HFFc6 (cell line): Measurements from ENCODE around the gene DISP2. TPM values are rescaled to one million over a fixed set of nuclear protein-coding genes. Genes with fewer than 3 reads are reported as not detected.

ENCODE experiments used
- DNase-seq: peaks from one replicate; pipeline ENCODE4 v3.0.0-alpha.2; 2018
- H3K27ac Mint-ChIP-seq: 2 replicates; pipeline ENCODE4 v1.8.0; 2020; ENCODE audit warnings: mild to moderate bottlenecking, mixed read lengths
- H3K27me3 Mint-ChIP-seq: 2 replicates; pipeline ENCODE4 v1.8.0; 2021; ENCODE audit warnings: mild to moderate bottlenecking, moderate library complexity, mixed read lengths; ENCODE audit not compliant: insufficient read depth
- H3K36me3 Mint-ChIP-seq: 2 replicates; pipeline ENCODE4 v1.8.0; 2021; ENCODE audit warnings: low read depth, mixed read lengths
- H3K4me1 Mint-ChIP-seq: 2 replicates; pipeline ENCODE4 v1.8.0; 2020; ENCODE audit warnings: low read depth, mixed read lengths
- H3K4me3 Mint-ChIP-seq: 2 replicates; pipeline ENCODE4 v1.8.0; 2020; ENCODE audit warnings: mild to moderate bottlenecking, moderate library complexity, mixed read lengths
- H3K9me3 Mint-ChIP-seq: 2 replicates; pipeline ENCODE4 v1.8.0; 2020; ENCODE audit warnings: mild to moderate bottlenecking, mixed read lengths
- CTCF ChIP-seq: fragments of 200-600 bp; sonication (generic); IDR thresholded peaks from 2 replicates; pipeline ENCODE4 v1.5.0; 2021; ENCODE audit warnings: antibody characterized with exemption, mild to moderate bottlenecking
- total RNA-seq, 6 experiments: library from RNA; stranded (reverse); fragmentation: NEBNext Ultra II Directional; extraction: Animal tissue kit (Norgen Biotek cat#: 25700); gene quantifications; 2 replicates in 1 of 6; 3 replicates in 5 of 6; pipeline ENCODE4 v1.2.3, GENCODE V29; 2021

The DISP2 gene
- total RNA-seq, 6 experiments from 2014 or later = 0.03 to 0.26 (median 0.21) TPM

- peaks cover 57% of the 10 kb centered on the region for H3K4me1 Mint-ChIP-seq
- H3K27ac Mint-ChIP-seq = peak within 1 kb of the TSS; percentile 80
- TF ChIP-seq CTCF = no peak
- H3K9me3 Mint-ChIP-seq = 0 out of 2 replicates have a peak, but pooled peaks cover 4% of the 10 kb centered on the region
- H3K4me3 Mint-ChIP-seq = peak within 1 kb of the TSS; percentile 93
- peaks cover 2% of the 10 kb centered on the region for H3K27me3 Mint-ChIP-seq
- DNase-seq = peak; percentile 93
- peaks cover 28% of the 10 kb centered on the region for H3K36me3 Mint-ChIP-seq
Observed at GRCh38 chr15:40382580-40383456, 24.8 kb downstream of the DISP2 start, which contains the start of gene KNSTRN. KNSTRN (plus strand) TSS chr15:40382721; CDS start chr15:40382836, 115 bp downstream.

GRCh38 chr15:40386480-40386879 lies 28.5 kb downstream of the DISP2 start:
- no peak overlapping the region for H3K27ac Mint-ChIP-seq
- no peak overlapping the region for H3K4me3 Mint-ChIP-seq
- no peak for TF ChIP-seq CTCF
- peaks cover 47% of the 10 kb centered on the region for H3K4me1 Mint-ChIP-seq
- H3K36me3 Mint-ChIP-seq = peaks cover 46% of the 10 kb centered on the region
- peaks cover 2% of the 10 kb centered on the region for H3K27me3 Mint-ChIP-seq
- no peak for DNase-seq
- 0 out of 2 replicates have a peak, but pooled peaks cover 3% of the 10 kb centered on the region for H3K9me3 Mint-ChIP-seq

- Mint-ChIP-seq H3K27me3 (peaks cover 2% of the 10 kb centered on the region; the same call in 1 of the 2 replicates), H3K27ac (no peak overlapping the region), H3K4me3 (no peak overlapping the region), H3K9me3 (no peaks in the 10 kb centered on the region), H3K36me3 (peaks cover 47% of the 10 kb centered on the region), H3K4me1 (peaks cover 26% of the 10 kb centered on the region)
- no peak for DNase-seq
- TF ChIP-seq CTCF = no peak
Observed at GRCh38 chr15:40388941-40389823, 31.2 kb downstream of the DISP2 start.

DNA sequence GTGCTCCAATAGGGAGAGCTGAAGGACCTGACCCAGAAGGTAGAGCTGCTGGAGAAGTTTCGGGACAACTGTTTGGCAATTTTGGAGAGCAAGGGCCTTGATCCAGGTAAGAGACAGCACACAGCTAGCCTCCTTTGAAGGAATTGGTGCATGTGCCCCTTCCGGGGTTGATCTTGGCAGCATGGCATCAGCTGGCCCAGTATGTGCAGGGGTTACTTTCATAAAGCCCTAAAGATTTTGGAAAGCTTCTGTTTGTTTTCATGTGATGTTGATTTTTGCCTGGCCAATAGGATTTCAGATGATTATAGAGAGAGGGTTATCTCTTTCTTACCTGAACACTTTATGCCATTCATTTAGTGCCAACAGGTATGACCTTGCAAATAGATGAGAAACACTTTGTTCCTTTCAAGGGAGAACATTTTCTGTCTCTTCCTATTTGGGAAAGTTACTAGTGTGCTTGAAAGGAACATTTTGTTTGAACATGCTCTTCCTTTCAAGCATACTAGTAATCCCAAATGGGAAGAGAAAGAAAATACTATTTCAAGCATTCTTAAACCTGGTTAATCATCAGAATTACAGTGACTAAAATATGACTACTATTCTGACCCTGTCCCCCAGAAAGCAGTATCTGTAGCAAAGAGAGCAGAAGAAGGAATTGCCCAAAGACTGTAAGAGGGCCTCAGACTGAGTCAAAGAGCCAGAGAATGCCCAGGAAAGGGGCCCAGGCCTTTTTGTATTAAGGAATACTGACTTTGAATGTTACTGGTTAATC lies 32.0 kb downstream of the DISP2 start:
- H3K27ac Mint-ChIP-seq = no peak overlapping the region
- peaks cover 2% of the 10 kb centered on the region; the same call in 1 of the 2 replicates for H3K27me3 Mint-ChIP-seq
- H3K4me1 Mint-ChIP-seq = peaks cover 18% of the 10 kb centered on the region
- TF ChIP-seq CTCF = no peak
- H3K9me3 Mint-ChIP-seq = no peaks in the 10 kb centered on the region
- no peak for DNase-seq
- peaks cover 40% of the 10 kb centered on the region for H3K36me3 Mint-ChIP-seq
- H3K4me3 Mint-ChIP-seq = no peak overlapping the region
